Calu3 (cell line): ENCODE measurements around the gene IL20RB. TPM values are rescaled to one million over a fixed set of nuclear protein-coding genes. Genes with fewer than 3 reads are reported as not detected.

Experiments
- BruUV-seq: library from RNA; stranded (reverse); fragments of 400-500 nt; replicated peaks from 2 replicates; lab custom pipeline; 2021; lab: Mats Ljungman, UMichigan
- CTCF ChIA-PET: fragments of 300-600 bp; sonication (Branson Sonifier 250); formaldehyde crosslinking; loops from one replicate; lab custom pipeline; 2022; ENCODE audit warnings: antibody characterized with exemption; lab: Charles Lee
- DNase-seq: peaks from one replicate; pipeline ENCODE4 v3.0.0; 2022
- H3K27ac Mint-ChIP-seq: one replicate; pipeline ENCODE4 v1.8.0; 2022; ENCODE audit warnings: mixed read lengths; ENCODE audit not compliant: unreplicated experiment
- H3K27me3 Mint-ChIP-seq: one replicate; pipeline ENCODE4 v1.8.0; 2022; ENCODE audit warnings: mixed read lengths; ENCODE audit not compliant: unreplicated experiment
- H3K36me3 Mint-ChIP-seq: one replicate; pipeline ENCODE4 v1.8.0; 2022; ENCODE audit warnings: mild to moderate bottlenecking, moderate library complexity, mixed read lengths; ENCODE audit not compliant: insufficient read depth, unreplicated experiment
- H3K4me1 Mint-ChIP-seq: one replicate; pipeline ENCODE4 v1.8.0; 2022; ENCODE audit warnings: mild to moderate bottlenecking, low read depth, mixed read lengths; ENCODE audit not compliant: unreplicated experiment
- H3K4me3 Mint-ChIP-seq: one replicate; pipeline ENCODE4 v1.8.0; 2022; ENCODE audit warnings: mild to moderate bottlenecking, low read depth, moderate library complexity, mixed read lengths; ENCODE audit not compliant: unreplicated experiment
- H3K9me3 Mint-ChIP-seq: one replicate; pipeline ENCODE4 v1.8.0; 2022; ENCODE audit warnings: low read depth, mixed read lengths; ENCODE audit not compliant: unreplicated experiment
- intact Hi-C: fragments of 100-400 bp; cut with micrococcal nuclease; formaldehyde crosslinking; loops from one replicate; pipeline ENCODE4 v1.10.0; 2022; ENCODE audit not compliant: unreplicated experiment
- total RNA-seq: library from RNA; stranded (reverse); gene quantifications from 2 replicates; pipeline ENCODE4 v1.2.3, GENCODE V29; 2022
- TF ChIP-seq, protein P1 (sequence below): fragments of 200-600 bp; IDR thresholded peaks from one replicate; pipeline ENCODE4 v1.8.0; 2022; ENCODE audit warnings: antibody characterized with exemption; ENCODE audit not compliant: unreplicated experiment

IL20RB gene
- total RNA-seq, 1 experiment from 2014 or later: 12.0 TPM

DNA sequence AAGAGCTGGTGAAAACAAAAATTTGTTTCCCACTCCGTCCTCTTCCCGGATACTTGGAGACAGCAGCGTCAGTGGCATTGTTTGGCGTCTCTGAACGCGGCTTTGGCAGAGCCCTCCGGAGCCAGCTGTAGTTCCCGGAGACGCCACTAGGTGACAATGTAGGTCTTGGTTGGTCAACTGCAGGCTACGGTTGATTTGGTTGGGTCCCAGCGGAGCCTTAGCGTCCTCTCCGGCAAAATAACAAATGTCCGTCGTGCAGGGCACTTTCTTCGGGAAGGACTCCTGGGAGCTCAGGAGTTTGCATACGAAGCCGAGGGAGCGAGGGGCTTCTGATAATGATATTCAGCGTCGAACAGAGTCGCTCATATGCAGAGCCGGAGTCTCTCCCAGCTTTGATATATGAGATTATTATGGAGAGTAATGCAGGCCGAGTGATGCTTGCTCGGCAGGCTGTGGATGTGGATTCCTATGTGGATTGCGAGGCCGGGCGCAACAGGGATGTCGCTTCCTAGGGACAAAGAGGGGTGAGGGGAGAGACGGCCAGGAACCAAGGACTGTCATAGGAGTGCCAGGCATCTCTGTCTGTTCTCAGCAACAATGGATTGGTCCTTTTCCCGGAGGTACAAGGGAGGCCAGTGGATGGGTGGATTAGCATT, 74.8 kb downstream of the IL20RB start:
- intact Hi-C loops: loop anchor here (1.0 to 2.0 kb wide), 4 partner anchors 72 to 939 kb away; no protein-coding TSS in a partner anchor
- H3K4me3 Mint-ChIP-seq: peak overlapping the region; percentile 66
- no peak overlapping the region for H3K27ac Mint-ChIP-seq
- TF ChIP-seq, protein P1, sequence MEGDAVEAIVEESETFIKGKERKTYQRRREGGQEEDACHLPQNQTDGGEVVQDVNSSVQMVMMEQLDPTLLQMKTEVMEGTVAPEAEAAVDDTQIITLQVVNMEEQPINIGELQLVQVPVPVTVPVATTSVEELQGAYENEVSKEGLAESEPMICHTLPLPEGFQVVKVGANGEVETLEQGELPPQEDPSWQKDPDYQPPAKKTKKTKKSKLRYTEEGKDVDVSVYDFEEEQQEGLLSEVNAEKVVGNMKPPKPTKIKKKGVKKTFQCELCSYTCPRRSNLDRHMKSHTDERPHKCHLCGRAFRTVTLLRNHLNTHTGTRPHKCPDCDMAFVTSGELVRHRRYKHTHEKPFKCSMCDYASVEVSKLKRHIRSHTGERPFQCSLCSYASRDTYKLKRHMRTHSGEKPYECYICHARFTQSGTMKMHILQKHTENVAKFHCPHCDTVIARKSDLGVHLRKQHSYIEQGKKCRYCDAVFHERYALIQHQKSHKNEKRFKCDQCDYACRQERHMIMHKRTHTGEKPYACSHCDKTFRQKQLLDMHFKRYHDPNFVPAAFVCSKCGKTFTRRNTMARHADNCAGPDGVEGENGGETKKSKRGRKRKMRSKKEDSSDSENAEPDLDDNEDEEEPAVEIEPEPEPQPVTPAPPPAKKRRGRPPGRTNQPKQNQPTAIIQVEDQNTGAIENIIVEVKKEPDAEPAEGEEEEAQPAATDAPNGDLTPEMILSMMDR: peak; percentile 99
- peaks cover 17% of the 10 kb centered on the region for H3K4me1 Mint-ChIP-seq
- H3K36me3 Mint-ChIP-seq: peaks cover 7% of the 10 kb centered on the region
- DNase-seq: peak; percentile 98
- BruUV-seq: no TSS peak
- H3K9me3 Mint-ChIP-seq: no peaks in the 10 kb centered on the region
- H3K27me3 Mint-ChIP-seq: peaks cover 7% of the 10 kb centered on the region
- CTCF ChIA-PET: interaction anchor here (0.5 to 1.7 kb wide), 14 partner anchors 8 to 1154 kb away, joined by 3 to 13 read pairs (median 3); partner anchors contain the start of genes NCK1 and STAG1

DNA sequence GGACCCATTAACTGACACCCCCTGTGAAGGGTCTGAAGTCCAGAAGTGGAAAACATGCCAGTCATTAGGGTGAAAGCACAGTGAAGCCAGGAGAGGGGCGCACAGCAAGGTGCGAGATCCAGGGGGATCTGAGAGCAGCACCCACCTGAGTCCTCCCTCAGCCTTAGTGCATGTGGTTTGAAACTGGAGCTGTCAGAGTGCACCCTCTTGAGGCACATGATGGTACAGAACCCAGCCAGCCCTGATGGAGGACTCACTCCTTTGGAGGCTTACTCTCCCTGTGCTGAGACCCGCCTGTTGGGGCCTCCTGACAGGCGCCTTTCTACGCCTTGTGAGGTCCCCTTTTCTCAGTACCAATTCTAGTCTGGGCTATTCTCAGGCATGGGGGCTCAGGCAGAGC, 77.8 kb downstream of the IL20RB start:
- DNase-seq: peak; percentile 56
- intact Hi-C loops: no loop called here
- no peak overlapping the region for H3K27ac Mint-ChIP-seq
- CTCF ChIA-PET: interaction anchor here (0.6 to 1.1 kb wide), 2 partner anchors 283 to 491 kb away, joined by 3 read pairs; no protein-coding TSS in a partner anchor
- TF ChIP-seq, protein P1: peak; percentile 45
- no peak overlapping the region for H3K4me3 Mint-ChIP-seq
- peaks cover 7% of the 10 kb centered on the region for H3K27me3 Mint-ChIP-seq
- H3K4me1 Mint-ChIP-seq: peaks cover 17% of the 10 kb centered on the region
- no peaks in the 10 kb centered on the region for H3K9me3 Mint-ChIP-seq
- H3K36me3 Mint-ChIP-seq: peaks cover 7% of the 10 kb centered on the region
- no TSS peak for BruUV-seq

- no TSS peak for BruUV-seq
- Mint-ChIP-seq H3K27me3 (peaks cover 7% of the 10 kb centered on the region), H3K4me3 (no peak overlapping the region), H3K4me1 (no peaks in the 10 kb centered on the region), H3K27ac (no peak overlapping the region), H3K9me3 (no peaks in the 10 kb centered on the region), H3K36me3 (no peaks in the 10 kb centered on the region)
- no peak for DNase-seq
- intact Hi-C loops: no loop called here
- TF ChIP-seq, protein P1: no peak
- CTCF ChIA-PET: interaction anchor here (0.5 kb wide), 1 partner anchor 105 kb away, joined by 5 read pairs; no protein-coding TSS in a partner anchor
Observed at GRCh38 chr3:137039570-137039969, 81.8 kb downstream of the IL20RB start.

- TF ChIP-seq, protein P1: no peak
- no peaks in the 10 kb centered on the region for H3K36me3 Mint-ChIP-seq
- CTCF ChIA-PET: no interaction called here
- H3K4me1 Mint-ChIP-seq: no peaks in the 10 kb centered on the region
- H3K4me3 Mint-ChIP-seq: no peak overlapping the region
- no peak overlapping the region for H3K27ac Mint-ChIP-seq
- peaks cover 24% of the 10 kb centered on the region for H3K27me3 Mint-ChIP-seq
- no peaks in the 10 kb centered on the region for H3K9me3 Mint-ChIP-seq
- BruUV-seq: no TSS peak
- no peak for DNase-seq
- intact Hi-C loops: no loop called here
Observed at GRCh38 chr3:137041251-137041650, 83.5 kb downstream of the IL20RB start.
